ACHN (cell line): ENCODE measurements around the gene ACADS.

ENCODE experiments used
- DNase-seq: peaks from one replicate; pipeline ENCODE4 v3.0.0-alpha.2; 2015
- in situ Hi-C: cut with HindIII; loops from 2 replicates; pipeline ENCODE4 v1.10.0; 2017; ENCODE audit warnings: low sequenced_read_pairs, low pct_ligation_motif_present, low pct_unique_long_range_greater_than_20kb

ACADS gene

DNA sequence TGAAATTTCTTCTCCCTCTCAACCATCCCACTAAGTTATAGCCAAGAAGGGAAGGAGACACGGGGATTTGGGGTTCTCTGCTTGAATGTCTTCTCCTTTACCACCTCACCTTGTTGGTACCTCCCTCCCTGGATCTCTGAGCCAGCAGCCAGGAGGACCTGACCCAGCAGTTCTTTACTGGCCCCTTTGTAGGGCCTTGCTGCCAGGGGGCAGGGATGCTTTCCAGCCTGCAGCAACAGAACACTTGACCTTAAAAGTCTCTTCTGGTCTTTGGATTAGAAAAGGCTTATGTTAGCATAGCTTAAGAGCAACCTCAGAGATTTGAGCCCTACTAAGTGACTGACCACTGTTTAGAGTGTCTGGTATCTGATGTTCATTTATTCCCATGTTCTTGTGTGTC is 28.3 kb upstream of the ACADS start:
- in situ Hi-C loops, result no loop called here
- no peak for DNase-seq

DNA sequence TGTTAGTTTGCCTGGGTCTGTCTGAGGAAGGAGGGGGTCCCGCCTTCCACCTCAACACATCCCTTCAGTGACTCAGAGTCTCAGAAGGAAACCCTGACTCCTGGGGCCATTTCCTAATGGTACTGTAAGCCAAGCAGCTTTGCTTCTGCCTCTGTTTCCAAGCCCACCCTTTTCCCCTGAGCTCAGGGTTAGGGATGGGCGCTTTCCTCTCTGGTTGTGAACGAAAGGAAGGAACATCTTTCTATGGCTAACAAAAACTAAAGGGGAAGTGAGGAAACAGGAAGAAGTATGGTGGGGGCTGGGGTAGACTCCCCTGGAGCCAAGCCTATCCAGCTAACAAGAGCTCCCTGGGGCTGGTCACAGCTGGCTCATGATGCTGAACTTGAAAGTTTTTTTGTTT is 27.0 kb upstream of the ACADS start:
- DNase-seq, result no peak
- in situ Hi-C loops, result no loop called here

DNA sequence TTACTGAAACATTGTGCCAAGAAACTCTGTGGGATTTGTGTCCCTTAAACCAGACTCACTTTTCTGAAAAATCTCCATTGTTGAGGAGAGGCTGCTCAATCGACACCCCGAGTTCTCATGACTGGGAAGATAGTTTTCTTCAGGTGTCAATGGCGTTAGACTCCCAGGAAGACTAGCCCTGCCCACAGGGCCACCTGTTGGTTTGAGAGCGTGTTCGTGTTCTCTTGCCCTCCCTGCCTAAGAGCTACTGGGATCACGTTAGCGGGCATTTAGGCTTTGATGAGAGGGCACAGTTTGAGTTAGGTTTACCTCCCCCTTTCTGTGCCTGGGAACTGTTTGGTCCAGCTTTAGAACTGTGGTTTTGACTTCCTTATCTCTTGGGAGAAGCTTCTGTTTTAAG is 26.1 kb upstream of the ACADS start:
- in situ Hi-C loops, result no loop called here
- no peak for DNase-seq

DNA sequence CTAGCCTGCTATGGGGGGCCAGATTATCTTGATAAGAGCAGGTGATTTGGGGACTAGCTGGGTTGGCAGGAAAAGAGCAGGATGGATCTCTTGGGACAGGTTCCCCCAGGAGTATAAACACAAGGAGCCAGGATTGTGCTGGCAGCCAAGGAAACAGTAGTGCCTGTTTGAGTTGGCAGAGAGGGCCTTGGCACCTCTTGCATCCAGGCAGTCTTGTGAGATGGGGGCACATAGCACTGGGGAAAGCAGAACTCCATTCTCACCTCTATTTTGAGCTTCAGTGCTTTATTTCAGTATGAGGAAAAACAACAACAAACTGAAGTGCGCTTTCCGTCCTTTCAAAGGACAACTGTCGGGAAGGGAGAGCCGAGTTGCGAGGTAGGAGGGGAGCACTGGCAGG is 24.7 kb upstream of the ACADS start:
- in situ Hi-C loops, result no loop called here
- DNase-seq, result no peak

DNA sequence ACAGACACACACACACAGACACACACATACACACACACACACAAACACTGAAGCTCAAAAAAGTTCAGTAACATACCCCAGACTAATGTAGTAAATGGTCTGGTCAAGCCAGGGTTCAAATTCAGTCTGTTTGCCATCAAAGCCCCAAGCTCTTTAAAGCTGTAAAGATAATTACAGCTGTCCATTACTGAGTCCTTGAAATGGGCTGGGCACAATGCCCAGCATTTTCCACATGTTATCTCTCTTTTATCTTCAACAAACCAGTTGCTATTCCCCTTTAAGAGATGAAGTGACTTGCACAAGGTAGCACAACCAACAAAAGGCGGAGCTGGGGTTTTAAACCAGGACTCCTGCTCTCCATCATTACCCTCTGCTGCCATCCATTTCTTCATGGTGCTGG is 23.0 kb upstream of the ACADS start:
- in situ Hi-C loops, result no loop called here
- no peak for DNase-seq

DNA sequence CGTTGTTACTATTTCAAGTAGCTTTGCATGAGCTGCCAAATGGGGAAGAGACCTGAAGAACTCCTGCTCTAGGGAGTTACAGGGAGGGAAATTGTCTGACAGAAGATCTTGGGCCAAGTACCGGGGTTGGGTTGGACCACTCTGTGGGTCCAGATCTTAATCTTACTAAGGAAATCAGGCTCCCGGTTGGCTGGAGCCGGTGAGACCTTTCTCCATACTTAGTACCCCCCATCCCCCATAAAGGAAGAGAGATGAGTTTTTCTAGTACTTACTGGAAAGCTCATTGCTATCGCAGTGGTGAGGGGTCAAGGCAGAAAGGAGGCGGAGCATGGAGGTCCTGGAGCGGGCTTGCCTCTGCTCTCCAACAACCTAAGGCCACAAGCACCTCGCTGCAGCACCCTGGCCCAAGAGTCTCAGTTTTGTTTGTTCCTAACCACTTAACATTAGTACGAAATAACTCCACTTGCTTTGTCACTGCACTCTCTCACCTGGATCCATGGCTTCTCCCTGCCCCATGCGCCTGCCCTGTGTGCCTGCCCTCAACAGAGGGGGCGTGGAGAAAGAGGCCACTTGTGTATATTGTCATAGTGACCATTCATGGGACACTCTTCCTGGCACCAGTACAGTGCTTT is 22.2 kb upstream of the ACADS start:
- in situ Hi-C loops, result no loop called here
- DNase-seq, result no peak

DNA sequence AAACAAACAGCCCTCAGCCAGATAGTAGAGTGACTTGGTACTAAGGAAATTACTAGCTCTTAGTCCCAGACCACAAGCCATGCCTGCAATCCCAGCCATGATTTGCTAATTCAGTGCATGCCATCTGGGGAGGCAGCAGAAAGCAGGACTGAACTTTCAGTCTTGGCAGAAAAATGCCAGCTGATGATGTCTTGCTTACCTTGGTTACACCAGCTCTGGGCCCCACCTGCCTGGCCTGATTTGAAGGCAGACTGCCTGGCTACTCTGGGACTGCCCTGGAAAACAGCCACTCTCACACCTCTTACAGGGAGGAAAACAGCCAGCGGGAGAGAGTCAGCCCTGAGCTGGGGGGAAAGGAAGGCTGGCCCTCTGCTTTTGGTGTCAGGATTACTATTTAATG is 20.0 kb upstream of the ACADS start:
- in situ Hi-C loops, result no loop called here
- no peak for DNase-seq

DNA sequence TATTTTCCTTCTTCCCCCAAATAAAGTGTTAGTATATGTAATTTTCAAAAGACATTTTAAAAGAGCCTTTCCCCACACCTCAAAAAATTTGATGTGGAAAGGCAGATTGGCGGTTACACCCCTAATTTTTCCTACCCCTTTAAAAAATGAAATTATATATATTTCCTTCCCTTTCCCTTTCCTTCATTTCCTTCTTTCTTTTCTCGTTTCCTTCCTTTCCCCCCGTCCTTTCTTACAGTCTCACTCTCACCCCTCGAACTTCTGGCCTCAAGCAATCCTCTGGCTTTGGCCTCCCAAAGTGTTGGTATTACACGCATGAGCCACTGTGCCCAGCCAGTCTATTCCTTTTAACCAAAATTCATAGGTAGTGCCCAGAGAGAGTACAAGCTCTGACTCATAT is 19.6 kb upstream of the ACADS start:
- in situ Hi-C loops, result no loop called here

DNA sequence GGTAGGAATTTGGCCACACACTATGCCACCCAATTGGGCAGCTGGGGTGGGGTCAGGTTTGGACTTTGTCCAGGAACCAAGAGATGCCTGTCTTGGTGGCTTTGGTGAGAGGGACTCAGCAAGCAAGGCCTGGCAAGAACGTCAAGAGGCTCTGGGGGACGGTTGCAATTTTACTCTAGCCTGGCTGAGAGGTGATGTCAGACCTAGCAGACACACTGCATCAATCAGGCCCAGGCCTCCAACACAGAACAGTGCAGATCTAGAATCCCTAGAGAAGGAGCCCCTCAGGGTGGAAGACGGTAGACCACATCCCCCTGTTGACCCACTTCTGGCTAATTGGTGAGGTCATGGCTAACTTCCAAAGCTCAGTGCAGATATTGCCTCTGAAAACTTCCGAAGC is 17.0 kb upstream of the ACADS start:
- in situ Hi-C loops, result no loop called here
- no peak for DNase-seq

More for the DNA sequence above, 19.6 kb upstream of the ACADS start:
- no peak for DNase-seq

DNA sequence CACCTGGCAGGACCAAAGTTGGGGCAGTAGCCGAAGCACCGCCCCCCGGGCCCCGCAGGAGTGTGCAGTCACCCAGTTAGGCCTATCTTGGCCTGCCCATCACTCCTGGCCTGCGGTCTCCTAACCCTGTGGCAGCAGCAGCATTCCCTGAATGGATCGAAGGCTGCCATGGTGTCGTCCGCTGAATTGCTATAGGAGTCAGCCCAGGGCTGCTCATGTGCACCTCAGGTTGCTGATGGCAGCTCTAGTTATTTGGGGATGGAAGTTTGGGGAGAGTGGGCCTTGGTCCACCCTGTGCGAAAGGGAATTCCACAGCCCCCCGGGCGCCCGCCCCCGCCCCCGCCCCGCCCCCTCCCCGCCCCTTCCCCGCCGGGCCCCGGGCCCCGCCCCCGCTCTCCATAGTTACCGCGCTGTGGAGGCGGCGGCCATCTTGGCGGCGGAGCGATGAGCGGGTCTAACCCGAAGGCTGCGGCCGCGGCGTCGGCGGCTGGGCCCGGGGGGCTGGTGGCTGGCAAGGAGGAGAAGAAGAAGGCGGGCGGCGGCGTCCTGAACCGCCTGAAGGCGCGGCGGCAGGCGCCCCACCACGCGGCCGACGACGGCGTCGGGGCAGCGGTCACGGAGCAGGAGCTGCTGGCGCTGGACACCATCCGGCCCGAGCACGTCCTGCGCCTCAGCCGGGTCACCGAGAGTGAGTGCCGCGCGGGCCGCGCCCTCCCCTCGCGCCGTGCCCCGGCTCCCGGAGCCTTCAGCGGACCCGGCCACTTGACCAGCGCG is 15.4 kb upstream of the ACADS start, which contains the start of gene UNC119B:
Gene UNC119B, plus strand, starts transcription at position 428 of the 774 bp plus-strand sequence. Its CDS starts 17 bp downstream, at position 445.
- peak; percentile 72 for DNase-seq
- in situ Hi-C loops, result no loop called here

DNA sequence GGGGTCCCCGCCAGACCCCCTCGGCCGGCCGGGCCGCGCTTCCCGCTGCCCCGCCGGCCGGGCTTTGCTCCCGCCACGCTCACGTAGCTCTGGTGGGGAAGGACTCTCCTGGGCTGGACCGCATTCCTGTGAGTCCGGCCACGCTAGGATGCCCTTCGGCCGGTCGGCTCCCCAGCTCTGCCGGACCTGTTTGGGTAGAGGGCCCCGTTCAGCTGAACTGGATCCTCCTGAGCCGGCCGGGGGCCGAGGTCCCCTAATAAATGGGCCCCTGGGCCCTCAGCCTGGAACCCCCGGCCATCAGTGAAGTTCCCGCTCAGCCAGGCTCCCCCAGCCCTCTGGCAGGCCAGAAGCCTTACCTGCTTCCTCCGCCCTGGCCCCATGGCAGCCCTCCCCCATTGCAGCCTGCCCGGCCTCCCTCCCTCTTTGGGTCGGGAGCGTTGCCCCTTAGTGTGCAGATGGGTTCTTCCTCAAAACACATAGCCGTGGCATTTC is 14.8 kb upstream of the ACADS start:
- in situ Hi-C loops, result no loop called here
- peak; percentile 30 for DNase-seq

DNA sequence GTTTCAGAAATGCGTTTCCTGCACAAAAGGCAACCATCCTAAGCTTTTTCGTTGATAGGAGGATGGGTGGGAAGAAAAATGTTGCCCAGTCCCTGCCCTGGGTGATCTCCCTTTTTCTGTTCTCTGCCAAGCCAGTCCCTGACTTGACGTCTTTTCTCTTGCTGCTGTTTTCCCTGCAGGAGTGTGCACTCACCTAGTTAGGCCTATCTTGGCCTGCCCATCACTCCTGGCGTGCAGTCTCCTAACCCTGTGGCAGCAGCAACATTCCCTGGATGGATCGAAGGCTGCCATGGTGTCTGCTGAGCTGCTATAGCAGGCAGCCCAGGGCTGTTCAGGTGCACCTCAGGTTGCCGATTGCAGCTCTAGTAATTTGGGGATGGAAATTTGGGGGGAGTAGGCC is 14.2 kb upstream of the ACADS start:
- in situ Hi-C loops, result no loop called here
- DNase-seq, result no peak

DNA sequence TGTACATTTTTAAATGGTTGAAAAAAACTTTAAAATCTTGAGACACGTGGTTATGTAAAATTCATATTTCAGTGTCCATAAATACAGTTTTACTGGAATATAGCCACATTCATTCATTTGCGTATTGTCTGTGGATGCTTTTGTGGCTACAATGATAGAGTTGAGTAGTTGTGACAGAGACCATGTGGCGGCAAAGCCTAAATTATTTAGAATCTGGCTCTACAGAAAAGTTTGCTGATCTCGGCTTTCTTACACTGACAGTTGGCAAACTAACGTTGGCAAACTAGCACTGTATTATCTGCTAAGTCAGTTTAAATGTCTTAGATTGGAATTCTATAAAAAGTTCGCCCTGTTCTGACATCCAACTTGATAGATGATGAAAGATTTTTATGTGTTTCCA is 13.0 kb upstream of the ACADS start:
- in situ Hi-C loops, result no loop called here

DNA sequence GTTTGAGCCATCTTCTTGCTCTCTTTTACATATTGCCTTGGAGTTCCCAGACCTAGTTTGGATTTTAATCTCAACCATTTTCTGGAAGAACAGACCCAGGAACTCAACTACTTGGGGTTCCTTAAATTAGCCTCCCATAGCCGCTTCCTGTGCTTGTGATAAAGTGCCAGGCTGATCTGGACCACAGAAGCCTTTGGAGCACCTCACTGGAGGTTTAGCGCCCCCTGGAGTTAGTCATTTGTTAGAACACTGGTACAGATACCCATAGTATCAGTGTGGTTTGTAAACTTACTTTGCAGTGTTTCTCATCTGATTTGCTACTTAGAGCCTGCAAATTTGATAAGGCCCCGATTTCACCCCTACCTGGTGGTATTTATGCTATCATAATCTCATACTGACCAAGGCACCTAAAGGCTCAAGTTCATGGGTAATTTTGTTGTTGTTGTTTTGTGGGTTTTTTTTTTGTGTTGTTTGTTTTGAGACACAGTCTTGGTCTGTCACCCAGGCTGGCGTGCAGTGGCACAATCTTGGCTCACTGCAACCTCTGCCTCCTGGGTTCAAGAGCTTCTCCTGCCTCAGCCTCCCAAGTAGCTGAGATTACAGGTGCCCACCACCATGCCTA is 11.7 kb upstream of the ACADS start:
- peak; percentile 86 for DNase-seq
- in situ Hi-C loops, result no loop called here

More for the DNA sequence above, 13.0 kb upstream of the ACADS start:
- DNase-seq, result no peak

DNA sequence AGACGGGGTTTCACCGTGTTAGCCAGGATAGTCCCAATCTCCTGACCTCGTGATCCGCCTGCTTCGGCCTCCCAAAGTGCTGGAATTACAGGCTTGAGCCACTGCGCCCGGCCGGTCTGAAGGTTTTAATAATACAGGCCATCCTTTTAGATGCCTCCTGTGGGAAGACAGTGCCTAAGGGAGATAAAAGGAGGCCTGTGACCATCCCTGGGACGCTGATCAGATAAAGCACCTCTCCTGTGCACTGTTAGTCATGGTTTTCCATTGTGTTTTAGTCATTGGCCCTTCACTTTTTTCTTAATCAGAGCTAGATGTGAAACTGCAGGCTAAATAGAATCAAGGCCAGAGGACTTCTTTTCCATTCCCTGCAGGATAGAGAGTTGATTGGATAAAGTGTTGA is 7.6 kb upstream of the ACADS start:
- no peak for DNase-seq
- in situ Hi-C loops, result no loop called here

DNA sequence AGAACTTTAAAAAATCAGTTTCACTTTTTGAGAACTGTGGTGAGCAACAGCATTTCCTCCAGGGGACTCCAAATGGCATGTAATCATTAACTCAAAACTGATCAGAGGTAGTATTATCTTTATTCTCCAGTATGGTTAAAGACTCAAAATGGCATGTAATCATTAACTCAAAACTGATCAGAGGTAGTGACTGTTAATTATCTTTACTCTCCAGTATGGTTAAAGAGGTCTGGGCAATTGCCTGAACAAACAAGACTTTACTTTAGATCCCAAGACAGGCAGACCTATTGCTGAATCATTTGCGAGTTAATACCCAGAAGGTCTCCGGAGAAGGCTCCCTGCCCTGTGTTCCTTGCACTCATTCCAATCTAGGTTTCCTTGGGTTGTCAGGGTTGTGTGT is 6.6 kb upstream of the ACADS start:
- in situ Hi-C loops, result no loop called here
- no peak for DNase-seq

DNA sequence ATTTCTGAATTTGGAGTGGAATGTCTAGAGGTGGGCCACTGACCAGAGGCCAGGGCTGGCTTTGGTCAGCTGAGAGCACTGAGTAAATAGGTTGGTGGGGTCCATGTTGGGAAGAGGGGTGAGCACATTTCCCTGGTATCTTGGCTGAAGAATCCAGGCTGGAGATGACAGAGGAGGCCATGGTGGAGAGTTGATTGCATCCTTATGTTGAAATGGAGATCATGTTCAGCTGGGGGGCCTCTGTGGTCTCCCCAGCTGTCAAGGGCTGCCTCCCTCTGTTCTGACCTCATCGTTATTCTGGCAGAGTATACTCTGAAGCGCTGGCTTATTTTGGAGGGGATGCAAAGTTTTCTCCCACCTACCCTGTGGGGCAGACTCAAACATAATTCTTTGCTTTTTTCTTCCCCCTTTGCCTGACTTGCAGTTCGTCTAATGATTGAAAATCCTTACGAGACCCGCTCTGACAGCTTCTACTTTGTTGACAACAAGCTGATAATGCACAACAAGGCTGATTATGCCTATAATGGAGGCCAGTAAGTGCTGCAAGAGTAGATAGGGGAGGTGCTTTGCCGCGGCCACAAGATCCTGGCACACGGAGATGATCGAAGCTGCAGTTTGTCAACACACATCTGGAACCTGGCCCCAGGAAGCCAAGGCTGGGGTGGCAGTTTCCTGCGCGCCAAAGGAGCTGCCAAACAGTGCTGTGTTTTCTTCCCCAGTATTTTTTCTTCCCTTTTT is 6.0 kb upstream of the ACADS start:
- in situ Hi-C loops, result no loop called here
- no peak for DNase-seq

DNA sequence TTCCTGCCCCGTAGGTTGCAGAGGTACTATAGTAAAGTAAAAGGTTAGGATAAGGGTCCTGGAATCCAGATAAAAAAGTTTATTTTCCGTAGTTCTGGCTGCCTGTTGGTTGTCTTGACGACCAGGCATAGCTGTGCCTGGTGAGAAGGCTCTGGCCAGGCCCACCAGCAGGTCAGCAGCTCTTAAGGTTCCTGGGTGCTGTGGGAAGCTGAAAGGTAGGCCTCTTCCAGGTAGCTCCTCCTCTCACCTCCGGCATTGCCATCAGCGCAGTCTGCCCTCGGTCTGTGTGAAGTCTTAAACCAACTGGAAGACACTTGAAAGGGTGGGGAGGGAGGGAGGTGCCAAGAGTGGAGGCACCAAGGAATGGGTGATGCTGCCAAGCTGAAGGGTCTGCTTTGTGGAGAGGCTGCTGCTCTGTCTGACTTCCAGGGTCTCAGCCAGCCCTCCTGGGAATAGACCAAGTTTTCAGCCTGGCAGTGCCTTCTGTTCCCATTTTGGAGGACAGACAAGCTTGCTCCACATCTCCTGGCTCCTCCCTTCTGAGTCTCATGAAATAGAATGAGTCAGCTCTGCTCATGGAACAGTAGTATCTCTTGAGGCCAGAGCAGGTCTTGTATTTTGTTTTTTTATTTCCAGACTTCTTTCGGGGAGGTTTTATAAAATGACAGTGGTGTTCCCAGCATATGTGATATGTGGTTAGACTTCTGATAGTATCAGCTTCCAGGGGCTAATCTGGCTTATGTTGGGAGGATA is 5.2 kb upstream of the ACADS start:
- in situ Hi-C loops, result no loop called here
- DNase-seq, result peak; percentile 49
